ENCODE results near the gene PRDM10.

Gene PRDM10

DNA sequence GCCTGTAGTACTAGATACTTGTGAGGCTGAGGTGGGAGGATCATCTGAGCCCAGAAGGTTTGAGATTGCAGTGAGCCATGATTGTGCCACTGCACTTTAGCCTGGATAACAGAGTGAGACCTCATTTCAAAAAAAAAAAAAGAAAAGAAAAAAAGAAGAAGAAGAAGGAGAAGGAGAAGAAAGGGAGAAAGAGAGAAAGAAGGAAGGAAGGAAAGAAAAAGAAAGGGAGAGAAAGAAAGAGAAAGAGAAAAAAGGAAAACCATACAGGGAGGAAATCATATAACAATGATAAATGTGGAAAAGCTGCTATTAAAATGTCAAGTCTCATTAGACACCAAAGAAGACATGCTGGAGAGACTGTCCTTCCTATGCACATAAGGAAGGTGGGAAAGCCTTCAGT, 5.7 kb upstream of the PRDM10 start:
- no peak for DNase-seq

DNA sequence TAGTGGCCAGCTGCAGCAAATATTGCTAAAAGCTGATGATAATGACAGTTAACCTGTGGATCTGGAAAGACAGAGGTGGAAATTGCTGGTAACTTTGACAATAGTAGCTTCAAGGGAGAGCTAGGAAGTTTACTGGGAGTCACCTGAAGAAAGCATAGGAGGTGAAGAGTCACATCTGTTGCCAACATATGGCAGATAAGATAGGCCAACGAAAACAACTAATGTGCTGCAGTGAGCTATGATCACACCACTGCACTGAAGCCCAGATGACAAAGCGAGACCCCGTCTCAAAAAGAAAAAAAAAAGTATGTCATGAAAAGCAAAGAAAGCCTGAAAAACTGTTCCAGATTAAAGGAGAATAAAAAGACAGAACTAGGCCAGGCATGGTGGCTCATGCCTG, 4.3 kb upstream of the PRDM10 start:
- no peak for DNase-seq

DNA sequence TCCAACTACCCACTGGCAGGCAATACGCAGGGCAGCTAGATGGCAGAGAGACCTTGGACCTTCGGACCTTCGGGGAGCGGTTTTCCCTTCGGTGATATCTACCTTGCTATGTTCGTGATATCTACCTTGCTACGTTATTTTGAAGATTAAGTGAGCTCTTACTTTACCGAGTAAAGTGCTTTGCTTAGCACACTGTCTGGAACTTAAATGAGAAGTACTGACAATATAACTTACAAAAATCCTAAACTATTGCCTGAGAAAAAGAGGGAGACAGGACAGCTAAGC, 1.0 kb upstream of the PRDM10 start:
- no peak for DNase-seq

DNA sequence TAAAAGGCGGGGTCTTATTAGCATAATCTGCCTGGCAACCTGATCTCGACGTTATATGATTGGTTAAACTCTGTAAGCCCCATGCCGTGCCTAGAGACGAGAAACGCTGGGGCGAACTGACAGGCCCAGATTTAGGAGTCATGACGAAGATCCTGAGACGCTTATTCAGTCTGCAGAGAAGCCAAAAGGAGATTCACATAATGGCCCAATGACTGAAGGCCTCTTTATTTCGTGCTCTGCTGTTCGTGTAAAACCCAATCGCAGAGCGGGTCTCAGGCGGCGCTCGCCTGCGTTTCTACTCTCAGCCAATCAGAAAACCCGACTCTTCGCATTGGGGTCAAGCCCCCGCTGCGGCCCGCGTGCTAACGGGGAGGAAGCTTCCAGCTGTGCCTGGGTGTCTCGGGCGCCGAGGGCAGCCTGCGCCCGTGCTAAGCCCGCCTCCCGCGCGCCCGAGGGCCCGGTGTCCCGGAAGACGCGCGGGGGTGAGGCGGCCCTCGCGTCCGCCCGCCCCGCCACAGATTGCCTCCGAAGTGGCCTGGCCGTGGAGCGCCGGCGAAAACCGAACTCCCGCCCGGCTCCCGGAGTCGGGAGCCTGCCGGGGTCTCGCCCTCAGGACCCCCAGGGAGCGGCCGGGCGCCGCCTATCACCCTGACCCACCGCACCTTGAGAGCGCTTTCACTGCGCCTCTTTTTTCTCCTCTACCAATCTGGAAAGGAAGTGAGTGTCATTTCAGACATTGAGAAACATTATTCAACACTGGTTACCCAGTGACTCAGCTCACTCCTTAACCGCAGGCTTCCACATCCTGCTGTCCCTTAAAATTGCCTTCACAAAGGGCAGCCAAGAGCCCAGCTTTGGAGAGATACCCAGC, 446 bp upstream of the PRDM10 start:
- peak; percentile 78 to 89 for DNase-seq

DNA sequence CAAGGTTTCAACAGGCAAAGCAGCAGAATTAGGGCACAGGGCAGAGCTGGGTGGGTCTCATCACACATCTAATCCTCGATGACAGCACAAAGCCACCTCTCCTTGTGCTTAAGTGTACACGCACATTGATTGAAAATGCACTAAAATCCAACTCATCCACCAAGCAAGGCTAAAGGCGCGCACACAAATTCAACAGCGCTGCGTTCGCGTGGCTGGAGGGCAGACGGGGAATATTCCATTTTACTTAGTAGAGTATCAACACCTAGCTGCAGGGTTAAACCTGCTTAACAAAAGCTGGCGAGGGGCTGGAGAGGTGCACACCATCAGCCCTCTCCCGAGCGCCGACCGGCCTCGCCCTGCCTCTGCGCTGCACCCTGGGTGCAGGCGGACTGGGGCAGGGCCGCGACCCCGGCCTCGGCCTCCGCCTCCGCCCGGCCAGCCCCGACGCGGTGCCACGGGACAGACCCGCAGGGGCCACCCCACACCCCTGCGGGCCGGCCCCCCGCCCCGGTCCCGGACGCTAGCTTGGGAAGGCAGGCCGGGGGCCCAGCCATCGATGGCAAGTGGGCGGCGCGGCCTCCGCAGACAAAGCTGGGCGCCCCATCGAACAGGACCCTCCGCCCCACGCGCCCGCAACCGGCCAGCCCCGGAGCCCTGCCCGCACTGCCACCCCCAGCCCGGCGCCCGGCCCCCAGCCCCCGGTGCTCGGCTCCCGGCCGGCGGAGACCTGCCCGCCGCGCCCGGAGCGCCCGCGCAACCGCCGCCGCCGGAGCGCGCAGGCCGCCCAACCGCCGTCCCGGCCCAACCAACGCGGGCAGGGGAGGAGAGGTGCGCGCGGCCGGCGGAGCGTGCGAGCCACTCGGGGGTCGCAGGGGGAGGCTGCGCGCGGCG, 929 bp downstream of the PRDM10 start:
- peak; percentile 13 to 53 for DNase-seq

DNA sequence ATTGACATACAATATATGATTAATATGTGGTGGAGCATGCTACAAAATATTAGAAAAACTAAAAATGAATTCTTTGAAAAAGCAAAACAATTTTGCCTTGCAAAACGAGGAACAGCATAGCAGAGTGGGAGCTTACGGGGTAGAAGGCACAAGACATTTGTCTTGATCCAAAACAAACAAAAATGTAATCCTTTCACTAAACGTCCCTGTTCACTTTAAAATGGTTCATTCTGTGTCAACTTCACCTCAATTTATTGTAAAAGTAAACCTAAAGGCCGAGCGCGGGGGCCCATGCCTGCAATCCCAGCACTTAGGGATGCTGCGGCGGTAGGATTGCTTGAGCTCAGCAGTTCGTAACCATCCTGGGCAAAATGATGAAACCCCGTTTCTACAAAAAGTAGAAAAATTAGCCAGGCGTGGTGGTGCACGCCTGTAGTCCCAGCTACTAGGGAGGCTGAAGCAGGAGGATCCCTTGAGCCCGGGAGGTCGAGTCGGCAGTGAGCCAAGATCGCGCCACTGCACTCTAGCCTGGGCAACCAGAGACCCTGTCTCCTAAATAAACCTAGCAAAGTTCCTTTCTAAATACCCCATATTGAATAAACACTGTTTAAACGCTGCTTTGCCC, 2.0 kb downstream of the PRDM10 start:
- DNase-seq: no peak

DNA sequence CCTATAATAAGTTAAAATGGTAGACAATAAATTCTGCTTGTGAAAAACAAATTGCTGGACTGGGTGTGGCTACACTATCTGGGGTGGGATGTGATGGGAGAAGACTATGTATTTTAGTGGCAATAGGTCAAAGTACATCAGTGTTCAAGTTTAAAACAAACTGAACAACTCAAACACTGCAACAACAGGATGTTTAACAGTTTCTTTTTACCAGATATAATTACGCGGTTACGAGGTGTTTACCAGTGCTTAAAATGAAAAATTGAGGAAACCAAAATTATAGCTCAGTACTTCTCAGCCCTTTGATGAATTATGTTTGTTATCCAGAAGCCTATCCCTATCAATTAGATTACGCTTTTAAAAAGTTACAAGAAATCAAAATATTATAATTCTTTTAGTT, 3.2 kb downstream of the PRDM10 start:
- DNase-seq: no peak

DNA sequence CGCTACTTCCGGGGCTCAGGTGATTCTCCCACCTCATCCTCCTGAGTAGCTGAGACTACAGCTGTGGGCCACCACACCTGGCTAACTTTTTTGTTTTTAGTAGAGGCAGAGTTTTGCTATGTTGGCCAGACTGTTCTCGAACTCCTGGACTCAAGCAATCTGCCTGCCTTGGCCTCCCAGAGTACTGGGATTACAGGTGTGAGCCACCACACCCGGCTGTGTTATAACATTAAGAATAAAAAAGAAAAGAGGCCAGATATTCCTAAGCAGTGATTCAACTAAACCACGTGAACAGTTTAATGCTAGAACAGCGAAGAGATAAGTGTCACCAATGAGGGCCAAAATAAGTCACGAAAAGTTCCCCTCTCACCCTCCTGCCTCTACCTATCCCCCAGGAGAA, 3.7 kb downstream of the PRDM10 start:
- no peak for DNase-seq

DNA sequence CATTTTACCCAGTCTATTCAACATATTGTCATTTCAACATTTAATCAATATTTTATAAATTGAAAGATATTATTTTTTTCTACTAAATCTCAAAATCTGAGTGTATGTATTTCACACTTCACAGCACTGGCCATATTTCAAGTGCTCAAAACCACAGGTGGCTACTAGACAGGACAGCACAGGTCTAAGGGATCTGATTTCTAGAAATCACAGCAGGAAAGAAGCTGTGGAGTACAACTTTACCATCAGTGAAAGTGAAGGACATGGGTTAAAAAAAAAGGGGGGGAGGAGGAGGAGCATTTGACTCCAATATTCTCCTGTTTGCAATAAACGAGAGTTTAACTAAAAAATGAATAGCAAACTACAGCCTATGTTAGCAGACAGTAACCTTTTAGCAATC, 4.5 kb downstream of the PRDM10 start:
- no peak for DNase-seq

DNA sequence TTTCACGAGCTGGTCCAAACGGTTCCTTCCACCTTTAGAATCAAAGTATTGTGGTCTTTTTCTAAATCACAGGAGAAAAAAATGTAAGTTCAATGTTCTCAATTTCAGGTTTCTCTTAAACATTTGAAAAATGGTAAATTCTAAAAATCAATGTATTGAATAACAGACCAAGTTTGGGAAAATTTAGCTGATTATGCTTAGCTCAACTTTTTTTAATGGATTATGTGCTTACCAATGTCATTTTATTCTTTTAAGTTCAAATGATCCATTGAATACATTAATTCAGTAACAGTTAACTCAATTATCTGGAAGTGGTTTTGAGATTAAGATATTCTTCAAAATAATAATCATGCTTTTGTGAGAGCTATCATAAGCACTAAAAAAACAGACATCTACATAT, 5.1 kb downstream of the PRDM10 start:
- DNase-seq: no peak

DNA sequence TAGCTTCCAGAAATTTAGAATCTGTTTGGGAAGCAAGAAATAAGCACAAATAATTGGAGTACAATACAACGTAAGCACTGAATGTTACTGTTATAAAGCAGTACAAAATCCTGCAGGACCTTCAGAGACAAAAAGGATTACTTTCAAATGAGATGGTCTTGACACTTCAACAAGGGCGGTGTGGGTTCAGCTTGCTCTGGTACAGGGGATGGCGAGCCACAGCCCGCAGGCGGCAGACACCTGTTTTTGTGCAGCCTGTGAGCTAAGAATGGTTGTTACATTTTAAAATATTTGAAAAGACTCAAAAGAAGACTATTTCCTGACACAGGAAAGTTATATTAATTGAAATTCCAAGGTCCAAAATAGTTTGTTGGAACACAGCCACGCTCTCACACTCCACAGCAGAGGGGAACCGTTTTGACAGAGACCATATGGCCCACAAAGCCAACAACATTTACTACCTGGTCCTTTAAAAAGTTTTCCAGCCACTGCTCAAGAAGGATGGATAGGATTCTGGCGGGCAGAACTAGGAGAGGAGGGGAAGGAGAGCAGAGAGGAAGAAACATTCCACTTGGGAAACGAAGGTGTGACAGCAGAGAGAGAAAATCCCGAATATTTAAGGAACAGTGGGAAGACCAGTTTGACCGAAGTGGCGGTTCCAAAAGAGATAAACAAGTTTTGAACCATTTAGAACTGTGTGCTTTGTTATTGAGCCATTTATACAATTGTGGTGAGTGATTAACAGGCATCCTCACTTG, 6.3 kb downstream of the PRDM10 start:
- no peak for DNase-seq

DNA sequence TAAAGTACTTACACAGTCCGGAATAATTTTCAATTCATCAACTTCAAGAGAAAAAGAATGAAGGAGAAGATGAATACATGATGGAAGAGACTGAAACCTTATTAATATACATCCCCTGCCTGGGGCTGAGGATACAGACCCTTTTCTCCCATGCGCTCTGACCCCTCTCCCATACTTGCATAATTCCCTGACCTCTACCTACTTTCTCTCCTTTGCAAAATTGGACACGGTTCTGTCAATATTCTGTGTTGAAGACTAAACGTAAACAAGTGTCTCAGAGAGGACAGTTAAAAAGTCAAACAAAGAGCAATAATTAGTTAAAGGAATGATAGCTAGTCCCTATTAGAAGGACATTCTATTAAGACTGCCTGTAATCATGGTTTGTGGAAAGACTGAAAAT, 7.5 kb downstream of the PRDM10 start:
- DNase-seq: no peak

DNA sequence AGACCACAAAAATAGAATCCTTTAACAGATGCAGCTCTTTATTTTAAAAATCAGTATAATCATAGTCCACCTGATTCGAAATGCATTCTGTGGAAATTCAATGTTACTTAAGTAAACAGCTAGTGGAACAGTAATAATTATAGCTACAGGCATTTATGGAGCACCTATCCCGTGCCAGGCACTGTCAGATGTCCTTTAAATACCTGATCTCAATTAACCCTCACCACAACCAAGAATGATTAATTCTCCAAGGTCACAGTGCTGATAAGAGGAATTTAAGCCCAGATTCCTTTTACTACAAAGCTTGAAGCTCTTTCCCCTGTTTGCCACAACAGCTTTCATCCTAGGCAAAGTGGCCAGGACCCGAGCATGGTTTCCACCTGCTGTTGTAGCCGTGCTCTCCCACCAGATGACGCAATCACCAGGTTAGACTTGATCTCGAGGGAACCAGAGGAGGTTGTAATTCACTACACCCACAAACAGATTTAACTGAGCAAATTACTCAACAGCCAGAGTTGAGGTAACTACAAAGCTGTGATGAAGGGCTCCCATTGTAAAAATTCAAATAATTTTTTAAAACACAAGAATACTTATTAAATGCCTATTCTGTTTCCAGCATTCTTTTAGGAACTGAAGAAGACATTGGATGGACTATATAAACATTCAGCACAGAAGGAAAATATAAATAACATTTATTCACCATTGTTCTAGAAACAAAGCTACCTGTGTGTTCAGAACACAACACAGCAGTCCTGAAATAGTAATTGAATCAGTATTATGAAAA, 10.3 kb downstream of the PRDM10 start:
- peak; percentile 21 to 45 for DNase-seq

DNA sequence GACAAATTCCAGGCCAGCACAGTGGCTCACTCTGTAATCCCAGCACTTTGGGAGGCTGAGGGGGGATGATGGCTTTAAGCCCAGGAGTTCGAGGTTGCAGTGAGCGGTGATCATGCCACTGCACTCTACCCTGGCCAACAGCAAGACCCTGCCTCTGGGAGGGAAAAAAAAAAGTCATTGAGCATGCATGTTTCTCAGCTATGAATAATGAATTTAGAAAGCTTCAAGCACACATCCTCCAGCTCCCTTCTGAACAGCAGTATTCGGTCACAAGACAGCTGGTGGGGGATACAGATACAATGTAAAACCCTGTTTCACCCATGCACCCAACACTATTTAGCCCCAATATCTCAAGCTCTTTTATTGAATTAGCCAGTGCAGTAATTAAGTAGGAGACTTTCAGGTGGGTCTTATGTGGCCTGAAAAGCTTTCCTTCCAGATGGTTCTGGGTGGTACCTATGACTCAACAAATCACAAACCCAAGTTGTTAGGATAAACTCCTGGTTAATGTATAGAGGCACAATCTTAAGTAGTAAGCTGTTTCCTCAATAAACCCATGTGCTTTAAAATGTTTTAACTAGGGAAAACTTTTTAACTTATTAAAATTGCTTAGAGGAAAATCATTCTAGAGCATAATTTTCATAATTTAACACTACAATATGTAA, 13.4 kb downstream of the PRDM10 start:
- no peak for DNase-seq

DNA sequence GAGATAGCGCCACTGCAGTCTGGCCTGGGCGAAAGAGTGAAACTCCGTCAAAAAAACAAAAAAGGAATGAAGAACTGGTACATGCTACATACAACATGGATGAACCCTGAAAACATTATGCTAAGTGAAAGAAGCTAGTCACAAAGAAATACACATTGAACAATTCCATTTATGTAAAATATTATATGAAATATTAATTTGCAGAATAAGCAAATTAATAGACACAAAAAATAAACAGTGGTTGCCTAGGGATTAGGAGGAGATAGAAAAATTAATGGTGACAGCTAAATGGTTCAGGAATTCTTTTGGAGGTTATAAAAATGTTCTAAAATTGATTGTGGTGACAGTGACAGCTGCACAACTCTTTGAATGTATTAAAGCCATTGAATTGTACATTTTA, 14.7 kb downstream of the PRDM10 start:
- no peak for DNase-seq

DNA sequence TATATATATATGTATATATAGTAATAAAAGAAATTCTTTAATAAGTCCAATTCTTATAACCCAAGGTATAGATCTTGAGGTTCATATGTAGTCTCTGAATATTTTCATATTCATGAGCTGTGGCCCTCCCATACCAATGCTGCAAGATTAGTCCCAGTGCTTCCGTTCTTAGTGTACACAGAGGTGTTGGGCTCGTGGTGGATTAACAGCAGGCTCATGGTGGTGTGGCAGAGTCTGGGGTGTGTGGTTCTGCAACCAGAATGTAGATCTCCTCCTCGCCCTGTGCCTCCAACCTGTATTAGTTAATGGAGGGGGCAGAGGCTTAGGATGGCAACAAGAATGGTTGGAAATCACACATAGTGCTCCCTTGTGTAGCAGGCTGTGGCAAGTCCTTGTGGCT, 16.8 kb downstream of the PRDM10 start:
- DNase-seq: no peak

DNA sequence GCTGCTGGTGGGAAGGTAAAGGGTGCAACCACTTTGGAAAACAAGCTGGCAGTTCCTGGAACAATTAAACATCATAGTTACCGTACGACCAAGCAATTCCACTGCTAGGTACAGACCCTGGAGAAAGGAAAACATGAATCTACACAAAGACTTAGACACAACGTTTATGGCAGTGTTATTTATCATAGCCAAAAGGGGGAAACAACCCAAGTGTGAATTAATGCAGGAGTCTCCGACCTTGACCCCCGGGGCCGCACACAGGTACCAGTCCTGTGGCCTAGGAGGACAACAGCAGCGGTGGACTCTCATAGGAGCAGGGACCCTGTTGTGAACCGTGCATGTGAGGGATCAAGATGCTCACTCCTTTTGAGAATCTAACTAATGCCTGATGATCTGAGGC, 22.5 kb downstream of the PRDM10 start:
- DNase-seq: no peak

DNA sequence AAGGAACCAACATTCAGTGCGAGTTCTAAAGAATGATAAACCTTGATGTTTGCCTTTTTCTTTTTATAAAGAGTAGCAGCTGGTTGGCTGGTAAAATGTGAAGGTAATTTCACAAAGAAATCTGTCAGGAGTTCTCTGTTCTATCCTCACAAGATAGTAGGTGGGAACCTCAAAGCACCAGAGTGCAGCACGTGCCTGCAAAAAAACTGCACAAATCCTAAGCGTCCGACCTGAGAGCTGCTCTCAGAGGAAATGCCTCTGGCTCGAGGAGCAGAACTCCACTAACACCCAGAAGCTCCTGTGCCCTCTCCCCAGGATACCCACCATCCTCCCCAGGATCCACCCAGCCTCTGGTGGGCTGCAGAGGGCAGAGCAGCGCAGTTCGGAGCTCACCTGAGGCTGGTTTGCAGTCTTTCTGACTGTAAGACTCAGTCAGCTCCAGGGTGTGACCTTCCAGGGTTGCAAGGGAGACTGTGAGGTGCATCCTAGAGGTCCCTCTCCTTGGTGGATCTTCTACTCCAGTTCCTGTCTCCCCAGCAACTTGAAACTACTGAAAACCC, 23.5 kb downstream of the PRDM10 start:
- DNase-seq: no peak

DNA sequence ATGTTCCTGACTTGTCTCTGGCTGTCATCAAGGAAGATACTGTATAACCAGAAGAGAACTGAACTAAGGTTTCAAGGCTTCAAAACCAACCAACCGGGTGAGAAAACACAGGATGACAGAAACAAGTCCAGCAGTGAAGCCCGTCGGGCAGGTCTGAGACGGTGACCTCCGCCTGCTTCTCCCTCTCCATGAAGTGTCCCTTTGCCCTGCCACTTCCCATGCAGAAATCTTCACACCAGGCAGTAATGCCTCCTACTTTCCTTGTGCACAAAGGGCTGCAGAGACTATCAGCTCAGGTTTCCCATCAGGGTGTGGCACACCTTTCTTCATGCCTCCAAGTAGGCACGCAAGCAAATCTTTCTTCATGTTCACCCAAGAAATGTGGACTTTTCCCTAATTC, 24.2 kb downstream of the PRDM10 start:
- DNase-seq: no peak

DNA sequence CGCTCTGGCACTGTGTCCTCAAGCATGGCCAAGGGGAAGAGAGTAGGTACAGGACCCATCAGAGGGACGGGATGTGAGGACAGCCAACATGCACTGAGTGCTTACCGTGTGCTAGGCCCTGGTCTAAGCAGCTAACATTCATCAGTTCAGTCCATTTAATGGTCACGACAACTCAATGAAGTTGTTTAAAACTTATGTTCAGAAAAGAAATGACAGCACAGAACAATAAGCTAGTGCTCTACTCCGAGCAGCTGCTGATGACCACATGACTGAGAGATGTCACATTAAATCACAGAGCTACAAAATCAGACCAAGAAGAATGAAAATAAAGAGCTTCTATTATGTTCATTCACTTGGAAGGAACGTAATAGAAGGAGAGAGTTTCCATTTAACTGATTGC, 26.3 kb downstream of the PRDM10 start:
- no peak for DNase-seq

DNA sequence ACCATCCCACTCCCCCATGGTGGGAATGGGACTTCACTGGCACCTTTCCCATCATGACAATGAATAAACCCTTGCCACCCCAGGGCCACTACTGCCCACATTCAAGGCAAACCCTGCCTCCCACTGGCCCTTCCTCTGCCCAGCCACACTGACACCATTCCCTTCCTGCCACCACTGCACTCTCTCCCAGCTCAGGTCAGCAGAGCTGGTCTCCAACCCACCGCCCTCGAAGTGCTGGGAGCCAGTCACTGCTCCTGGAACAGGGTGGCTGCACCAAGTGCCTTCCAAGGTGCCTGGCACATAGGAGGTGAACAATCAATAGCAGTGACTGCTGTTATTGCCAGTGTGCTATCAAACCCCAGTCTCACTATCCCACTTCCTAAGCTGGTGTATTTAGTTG, 27.1 kb downstream of the PRDM10 start:
- no peak for DNase-seq

Measured in stimulated activated CD4-positive, alpha-beta T cell treated with anti-CD3 and anti-CD28 coated beads, Interleukin-4, amount 100 ng/mL, for 4 hours (primary cell).